Transverse colon (tissue), 1 donor: ENCODE measurements around the gene PLA1A.

Experiments used
- EP300 ChIP-seq: sonication (generic); formaldehyde crosslinking; IDR thresholded peaks from one replicate; pipeline ENCODE4 v1.6.1; 2017; ENCODE audit warnings: antibody characterized with exemption, low read depth
- POLR2A ChIP-seq: fragments of 450-650 bp; IDR thresholded peaks from one replicate; pipeline ENCODE4 v1.6.1; 2016; ENCODE audit warnings: antibody characterized with exemption, mild to moderate bottlenecking, moderate library complexity

DNA sequence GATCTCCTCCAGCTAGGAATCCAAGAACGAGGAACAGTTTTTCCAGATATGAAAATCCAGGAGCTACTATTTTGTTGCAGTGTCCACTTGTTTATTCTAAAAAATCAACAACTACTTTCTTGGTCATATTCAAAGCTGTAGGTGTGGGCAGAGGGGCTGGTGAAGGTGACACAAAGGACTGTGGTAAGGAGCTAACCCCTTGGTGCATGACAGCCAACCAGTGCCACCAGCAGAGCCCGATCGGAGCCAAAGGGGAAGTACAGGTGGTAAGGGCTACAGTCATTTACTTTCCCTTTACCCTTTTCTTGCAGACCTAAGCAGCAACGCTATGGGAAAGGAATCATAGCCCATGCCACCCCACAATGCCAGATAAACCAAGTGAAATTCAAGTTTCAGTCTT, 30.7 kb downstream of the PLA1A start:
- TF ChIP-seq POLR2A (no peak), EP300 (no peak)
